ENCODE measurements around the gene CELSR2. TPM values are rescaled to one million over a fixed set of nuclear protein-coding genes. Genes with fewer than 3 reads are reported as not detected.

The CELSR2 gene
- total RNA-seq, 2 experiments from 2014 or later = 6.9 to 12.5 TPM

GRCh38 chr1:109268431-109269211 is 19.3 kb downstream of the CELSR2 start:
- ChIA-PET CTCF (ENCODE audit: unreplicated experiment) (no interaction called here), POLR2A (no interaction called here)
- no peak overlapping the region for H3K27ac ChIP-seq (ENCODE audit: low read depth, low read length, poor library complexity, severe bottlenecking)
- H3K9me3 ChIP-seq (ENCODE audit: low read length) = no peaks in the 10 kb centered on the region
- no peaks in the 10 kb centered on the region for H4K20me1 ChIP-seq (ENCODE audit: insufficient read depth, low read length)
- intact Hi-C loops (cut with micrococcal nuclease; ENCODE audit: unreplicated experiment) = no loop called here
- no peaks in the 10 kb centered on the region for H3K4me1 ChIP-seq (ENCODE audit: insufficient read depth, low read length, poor library complexity, severe bottlenecking)
- no peak for TF ChIP-seq EZH2phosphoT487 (IDR thresholded peaks at IDR 0.05; ENCODE audit: borderline replicate concordance, low read depth, low read length)
- no peak for TF ChIP-seq CTCF (conservative IDR thresholded peaks at IDR 0.05; ENCODE audit: low read length)
- H3K4me2 ChIP-seq (ENCODE audit: low read length) = no peak overlapping the region
- H3K79me2 ChIP-seq (ENCODE audit: insufficient read depth, low read depth, low read length) = no peaks in the 10 kb centered on the region
- no peak overlapping the region for H3K4me3 ChIP-seq (ENCODE audit: low read depth, low read length, poor library complexity, severe bottlenecking)
- no peaks in the 10 kb centered on the region for H3K36me3 ChIP-seq (ENCODE audit: insufficient read depth, low read length)
- H2AFZ ChIP-seq (ENCODE audit: low read length) = no peak overlapping the region
- no peaks in the 10 kb centered on the region for H3K9me2 ChIP-seq (ENCODE audit: insufficient read depth, low read length)
- no peak for DNase-seq (ENCODE audit: low spot score)
- BruUV-seq (replicated peaks) = no TSS peak

DNA sequence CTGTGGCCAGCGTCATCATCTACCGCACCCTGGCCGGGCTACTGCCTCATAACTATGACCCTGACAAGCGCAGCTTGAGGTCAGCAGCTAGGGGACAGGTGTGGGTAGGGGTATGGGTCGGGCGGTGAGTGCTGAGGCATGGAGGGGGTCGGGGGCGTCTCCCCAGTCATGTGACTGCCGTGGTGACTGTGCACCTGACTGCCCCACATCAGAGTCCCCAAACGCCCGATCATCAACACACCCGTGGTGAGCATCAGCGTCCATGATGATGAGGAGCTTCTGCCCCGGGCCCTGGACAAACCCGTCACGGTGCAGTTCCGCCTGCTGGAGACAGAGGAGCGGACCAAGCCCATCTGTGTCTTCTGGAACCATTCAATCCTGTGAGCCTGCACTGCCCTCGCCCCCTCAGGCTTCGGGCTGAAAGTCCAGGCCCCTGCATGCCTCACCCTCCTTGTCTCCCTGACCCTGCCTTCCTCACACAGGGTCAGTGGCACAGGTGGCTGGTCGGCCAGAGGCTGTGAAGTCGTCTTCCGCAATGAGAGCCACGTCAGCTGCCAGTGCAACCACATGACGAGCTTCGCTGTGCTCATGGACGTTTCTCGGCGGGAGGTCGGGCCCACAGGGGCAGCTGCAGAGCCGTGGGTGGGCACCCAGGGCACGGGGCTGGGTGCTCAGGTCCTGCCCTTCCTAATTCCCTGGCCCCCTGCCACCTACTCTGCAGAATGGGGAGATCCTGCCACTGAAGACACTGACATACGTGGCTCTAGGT is 20.1 kb downstream of the CELSR2 start:
- DNase-seq (ENCODE audit: low spot score) = no peak
- no peaks in the 10 kb centered on the region for H3K9me2 ChIP-seq (ENCODE audit: insufficient read depth, low read length)
- no peaks in the 10 kb centered on the region for H3K79me2 ChIP-seq (ENCODE audit: insufficient read depth, low read depth, low read length)
- H3K4me3 ChIP-seq (ENCODE audit: low read depth, low read length, poor library complexity, severe bottlenecking) = no peak overlapping the region
- no peak overlapping the region for H3K27ac ChIP-seq (ENCODE audit: low read depth, low read length, poor library complexity, severe bottlenecking)
- no peaks in the 10 kb centered on the region for H3K4me1 ChIP-seq (ENCODE audit: insufficient read depth, low read length, poor library complexity, severe bottlenecking)
- POLR2A ChIA-PET = no interaction called here
- intact Hi-C loops (cut with micrococcal nuclease; ENCODE audit: unreplicated experiment) = no loop called here
- TF ChIP-seq CTCF (conservative IDR thresholded peaks at IDR 0.05; ENCODE audit: low read length) = no peak
- no peak for TF ChIP-seq EZH2phosphoT487 (IDR thresholded peaks at IDR 0.05; ENCODE audit: borderline replicate concordance, low read depth, low read length)
- no peaks in the 10 kb centered on the region for H4K20me1 ChIP-seq (ENCODE audit: insufficient read depth, low read length)
- no TSS peak for BruUV-seq (replicated peaks)
- CTCF ChIA-PET (ENCODE audit: unreplicated experiment) = no interaction called here
- no peaks in the 10 kb centered on the region for H3K36me3 ChIP-seq (ENCODE audit: insufficient read depth, low read length)
- H3K9me3 ChIP-seq (ENCODE audit: low read length) = no peaks in the 10 kb centered on the region
- no peak overlapping the region for H2AFZ ChIP-seq (ENCODE audit: low read length)
- no peak overlapping the region for H3K4me2 ChIP-seq (ENCODE audit: low read length)

All from OCI-LY7 (cell line).